Kidney (tissue), 14 donors: ENCODE measurements around the gene TET3. TPM values are rescaled to one million over a fixed set of nuclear protein-coding genes. Genes with fewer than 3 reads are reported as not detected.

Experiments
- DNase-seq, 5 donors: peaks; one replicate each; pipeline ENCODE4 v3.0.0-alpha.2; 2013 to 2020
- FAIRE-seq: peaks from 2 replicates; lab custom pipeline; 2012; peaks lifted over from hg19 to GRCh38; lab: Jason Lieb, UNC
- H3K27ac ChIP-seq, 2 donors: one replicate each; pipeline ENCODE4 v1.7.0; 2013; ENCODE audit warnings: low read depth in 2 of 2, low read length in 2 of 2, inconsistent platforms in 1 of 2
- H3K27me3 ChIP-seq: one replicate; pipeline ENCODE4 v1.7.1; 2013; ENCODE audit warnings: low read length, inconsistent platforms; ENCODE audit not compliant: control insufficient read depth, insufficient read depth
- H3K36me3 ChIP-seq, 3 donors: one replicate each; pipeline versions ENCODE4 v1.7.0 to v1.7.1; 2013; ENCODE audit warnings: low read length in 3 of 3, control low read depth in 1 of 3, inconsistent platforms in 1 of 3; ENCODE audit not compliant: insufficient read depth in 3 of 3, control insufficient read depth in 2 of 3
- H3K4me1 ChIP-seq, 3 donors: one replicate each; pipeline versions ENCODE4 v1.7.0 to v1.7.1; 2013; ENCODE audit warnings: low read length in 3 of 3, inconsistent platforms in 1 of 3, low read depth in 1 of 3; ENCODE audit not compliant: control insufficient read depth in 2 of 3, insufficient read depth in 2 of 3
- H3K4me3 ChIP-seq, 3 donors: one replicate each; pipeline versions ENCODE4 v1.7.0 to v1.8.1; 2013; ENCODE audit warnings: low read length in 3 of 3, control low read depth in 1 of 3, inconsistent platforms in 1 of 3
- H3K9ac ChIP-seq, 3 donors: one replicate each; pipeline versions ENCODE4 v1.7.0 to v1.7.1; 2013; ENCODE audit warnings: low read length in 3 of 3, control low read depth in 1 of 3, inconsistent platforms in 1 of 3
- H3K9me3 ChIP-seq, 3 donors: one replicate each; pipeline versions ENCODE4 v1.7.0 to v1.7.1; 2013; ENCODE audit warnings: low read length in 3 of 3, control low read depth in 1 of 3, inconsistent platforms in 1 of 3; ENCODE audit not compliant: control insufficient read depth in 2 of 3, insufficient read depth in 1 of 3
- CTCF ChIP-seq: IDR thresholded peaks from 3 replicates; pipeline ENCODE4 v1.5.1; 2012; ENCODE audit warnings: mild to moderate bottlenecking, moderate library complexity, borderline replicate concordance; ENCODE audit not compliant: insufficient read depth; ENCODE audit errors: extremely low read depth
- intact Hi-C: fragments of 100-400 bp; cut with DNase I; formaldehyde crosslinking; loops from one replicate; pipeline ENCODE4 v1.11.1; 2022
- polyA plus RNA-seq: library from polyadenylated mRNA; stranded (reverse); fragments of 350-450 nt; fragmentation: Illumina TruSeq; extraction: RNeasy Lipid Tissue Mini Kit (QIAGEN cat#74804); gene quantifications from one replicate; pipeline ENCODE4 v1.2.3, GENCODE V29; 2014; ENCODE audit warnings: low read depth, low replicate concordance; ENCODE audit not compliant: insufficient read depth
- total RNA-seq: library from RNA; stranded (reverse); fragmentation: NEBNext Ultra II Directional; extraction: Animal tissue kit (Norgen Biotek cat#: 25700); gene quantifications from one replicate; pipeline ENCODE4 v1.2.1, GENCODE V29; 2021
- donor health status: control.
- donor health status: control.
- donor health status: control.
- donor health status: control.
- donor health status: control.
- donor health status: DM: yes; HTN: yes; CAD: no.
- donor health status: Normal renal cell carcinoma (clear cell type).

The TET3 gene
- total and polyA plus RNA-seq, 2 donors from 2014 or later: 0.52 to 13.1 TPM

- no peaks in the 10 kb centered on the region for H3K27me3 ChIP-seq
- intact Hi-C loops: no loop called here
- H3K4me3 ChIP-seq: no peak overlapping the region
- FAIRE-seq (no peak), DNase-seq (no peak)
- no peaks in the 10 kb centered on the region for H3K9me3 ChIP-seq
- no peak overlapping the region for H3K9ac ChIP-seq
- H3K27ac ChIP-seq: no peak overlapping the region
- TF ChIP-seq CTCF: no peak
- H3K36me3 ChIP-seq: no peaks in the 10 kb centered on the region
- peaks cover 3 to 17% (median 4%) of the 10 kb centered on the region in 3 donors for H3K4me1 ChIP-seq
Observed at GRCh38 chr2:73998451-73998850, 13.7 kb downstream of the TET3 start.

- H3K27ac ChIP-seq: no peak overlapping the region
- H3K27me3 ChIP-seq: no peaks in the 10 kb centered on the region
- no peaks in the 10 kb centered on the region for H3K36me3 ChIP-seq
- H3K9ac ChIP-seq: no peak overlapping the region
- DNase-seq (no peak), FAIRE-seq (no peak)
- peaks cover 3 to 17% (median 4%) of the 10 kb centered on the region in 3 donors for H3K4me1 ChIP-seq
- intact Hi-C loops: no loop called here
- no peaks in the 10 kb centered on the region for H3K9me3 ChIP-seq
- no peak overlapping the region for H3K4me3 ChIP-seq
- no peak for TF ChIP-seq CTCF
Observed at GRCh38 chr2:73998933-73999332, 14.2 kb downstream of the TET3 start.

GRCh38 chr2:73999881-74000597 lies 15.3 kb downstream of the TET3 start:
- Histone ChIP-seq H3K36me3 (no peaks in the 10 kb centered on the region), H3K4me3 (peak overlapping the region in 1 of 3 donors; percentile 41), H3K4me1 (peaks cover 3 to 17% (median 4%) of the 10 kb centered on the region in 3 donors), H3K9me3 (no peaks in the 10 kb centered on the region), H3K27ac (no peak overlapping the region), H3K9ac (no peak overlapping the region), H3K27me3 (no peaks in the 10 kb centered on the region)
- TF ChIP-seq CTCF: no peak
- DNase-seq (peak in 4 of 5 donors; percentile 88 to 92 (median 90)), FAIRE-seq (no peak)
- intact Hi-C loops: no loop called here
